K562 (cell line): ENCODE measurements around the gene PDF. TPM values are rescaled to one million over a fixed set of nuclear protein-coding genes. Genes with fewer than 3 reads are reported as not detected.

ENCODE experiments used
- ATAC-seq: fragments of 200-7000 bp; cut with Tn5 transposase; 3 replicates; pipeline ENCODE4 v1.9.1; 2020; ENCODE audit warnings: moderate library complexity
- BruUV-seq: library from RNA; stranded (reverse); fragments of 400-500 nt; replicated peaks from 2 replicates; lab custom pipeline; 2021; lab: Mats Ljungman, UMichigan
- CTCF ChIA-PET: fragments of 300-600 bp; formaldehyde crosslinking; extraction: SDS; loops from one replicate; lab custom pipeline; 2021; ENCODE audit warnings: low intra/inter-chr PET ratio; lab: Yijun Ruan, JAX
- POLR2A ChIA-PET: fragments of 300-600, 350-650 bp; sonication (Branson Sonifier 250); formaldehyde crosslinking; extraction: SDS; loops from one replicate; lab custom pipeline; 2021; ENCODE audit warnings: antibody characterized with exemption, inconsistent platforms; lab: Yijun Ruan, JAX
- DNase-seq, 4 experiments: peaks; one replicate each; pipeline versions ENCODE4 v3.0.0 to v3.0.0-alpha.2; 2011 to 2018; ENCODE audit warnings: low spot score in 3 of 4, mixed read lengths in 3 of 4; ENCODE audit errors: extremely low read depth in 1 of 4
- FAIRE-seq: peaks from 2 replicates; lab custom pipeline; 2011; peaks lifted over from hg19 to GRCh38; lab: Jason Lieb, UNC
- H2AFZ ChIP-seq: 2 replicates; pipeline ENCODE4 v1.6.0; 2011; ENCODE audit warnings: low read depth, low read length, control low read depth, inconsistent platforms
- H3K27ac ChIP-seq: fragments of 200-600 bp; 3 replicates; pipeline ENCODE4 v1.8.0; 2011; ENCODE audit warnings: low read depth, mild to moderate bottlenecking, control low read depth, inconsistent platforms, low read length, moderate library complexity, mixed read lengths; ENCODE audit errors: extremely low read depth
- H3K27me3 ChIP-seq, 2 experiments: fragments of 300-600 bp in 1 of 2; 2 replicates in 1 of 2; 3 replicates in 1 of 2; pipeline versions ENCODE4 v1.6.0 to v1.8.0; 2011; ENCODE audit warnings: inconsistent platforms in 2 of 2, low read length in 2 of 2, mild to moderate bottlenecking in 1 of 2, mixed read lengths in 1 of 2, moderate library complexity in 1 of 2; ENCODE audit not compliant: control insufficient read depth in 2 of 2, insufficient read depth in 2 of 2
- H3K36me3 ChIP-seq: fragments of 300-600 bp; 3 replicates; pipeline ENCODE4 v1.8.0; 2011; ENCODE audit warnings: mild to moderate bottlenecking, low read length, inconsistent platforms; ENCODE audit not compliant: control insufficient read depth, insufficient read depth
- H3K4me1 ChIP-seq, 2 experiments: fragments of 200-600 bp in 1 of 2; replicated peaks in 1 of 2; 2 replicates in 1 of 2; 3 replicates in 1 of 2; pipeline versions ENCODE4 v1.5.1 to v1.8.0; 2011; ENCODE audit warnings: inconsistent platforms in 2 of 2, low read length in 2 of 2, mild to moderate bottlenecking in 1 of 2, mixed read lengths in 1 of 2, moderate library complexity in 1 of 2; ENCODE audit not compliant: control insufficient read depth in 2 of 2, insufficient read depth in 2 of 2
- H3K4me2 ChIP-seq: 2 replicates; pipeline ENCODE4 v1.6.1; 2011; ENCODE audit warnings: low read length, control low read depth, inconsistent platforms, mixed read lengths; ENCODE audit not compliant: insufficient read depth
- H3K4me3 ChIP-seq: fragments of 200-600 bp; sonication (generic), shearing (Covaris generic); 2 replicates; pipeline ENCODE4 v1.5.1; 2016; ENCODE audit warnings: control low read depth, inconsistent platforms
- H3K79me2 ChIP-seq: fragments of 200-600 bp; 3 replicates; pipeline ENCODE4 v1.8.0; 2011; ENCODE audit warnings: low read length, inconsistent platforms; ENCODE audit not compliant: control insufficient read depth, insufficient read depth
- H3K9ac ChIP-seq, 2 experiments: 2 replicates each; pipeline versions ENCODE4 v1.6.0 to v1.6.1; 2011; ENCODE audit warnings: low read depth in 2 of 2, low read length in 2 of 2, control low read depth in 1 of 2, inconsistent platforms in 1 of 2, mild to moderate bottlenecking in 1 of 2, mixed read lengths in 1 of 2; ENCODE audit not compliant: insufficient read depth in 1 of 2
- H3K9me1 ChIP-seq: one replicate; pipeline ENCODE4 v1.6.0; 2011; ENCODE audit warnings: inconsistent platforms, mild to moderate bottlenecking, low read length, moderate library complexity; ENCODE audit not compliant: control insufficient read depth, insufficient read depth
- H3K9me3 ChIP-seq: replicated peaks from 2 replicates; pipeline ENCODE4 v1.5.1; 2011; ENCODE audit warnings: low read depth, low read length, inconsistent platforms; ENCODE audit not compliant: control insufficient read depth, insufficient read depth
- H4K20me1 ChIP-seq: replicated peaks from 2 replicates; pipeline ENCODE4 v1.6.1; 2011; ENCODE audit warnings: low read length, inconsistent platforms, mixed read lengths; ENCODE audit not compliant: control insufficient read depth, insufficient read depth
- CCAR2 ChIP-seq: fragments of 200-400 bp; formaldehyde crosslinking; IDR thresholded peaks from 2 replicates; pipeline ENCODE4 v1.6.1; 2017; ENCODE audit warnings: mild to moderate bottlenecking, low read depth, low read length
- NFIC ChIP-seq: fragments of 450-650 bp; IDR thresholded peaks from 2 replicates; pipeline ENCODE4 v1.6.1; 2017; ENCODE audit warnings: mild to moderate bottlenecking, inconsistent platforms
- NUFIP1 ChIP-seq: fragments of 450-650 bp; IDR thresholded peaks from 2 replicates; pipeline ENCODE4 v1.6.1; 2018; ENCODE audit not compliant: partially characterized antibody
- PKNOX1 ChIP-seq: fragments of 450-650 bp; IDR thresholded peaks from 2 replicates; pipeline ENCODE4 v1.6.1; 2016
- POLR2A ChIP-seq: fragments of 450-650 bp; conservative IDR thresholded peaks from 2 replicates; pipeline ENCODE4 v1.6.1; 2016
- POLR2B ChIP-seq: fragments of 450-650 bp; IDR thresholded peaks from 2 replicates; pipeline ENCODE4 v1.6.1; 2018; ENCODE audit warnings: low read depth; ENCODE audit not compliant: partially characterized antibody
- POLR2G ChIP-seq: fragments of 200-400 bp; formaldehyde crosslinking; IDR thresholded peaks from 2 replicates; pipeline ENCODE4 v1.6.1; 2017; ENCODE audit warnings: low read depth, mild to moderate bottlenecking, antibody characterized with exemption, low read length, moderate library complexity
- RBFOX2 ChIP-seq: fragments of 200-400 bp; formaldehyde crosslinking; IDR thresholded peaks from 2 replicates; pipeline ENCODE4 v1.6.1; 2017; ENCODE audit warnings: low read depth, mild to moderate bottlenecking, low read length, moderate library complexity
- SMAD3 ChIP-seq: fragments of 450-650 bp; formaldehyde crosslinking; conservative IDR thresholded peaks from 2 replicates; pipeline ENCODE4 v1.4.0; 2020; ENCODE audit warnings: mild to moderate bottlenecking
- SRF ChIP-seq, 2 experiments: fragments of 250-450, 450-650 bp in 1 of 2; sonication (Bioruptor Pico) in 1 of 2; sonication (generic) in 1 of 2; formaldehyde crosslinking; IDR thresholded peaks; 2 replicates each; pipeline versions ENCODE4 v1.5.0 to v1.5.1; 2020 to 2022; ENCODE audit warnings: mild to moderate bottlenecking in 1 of 2, missing genetic modification reagents in 1 of 2
- SRSF7 ChIP-seq: fragments of 200-400 bp; formaldehyde crosslinking; optimal IDR thresholded peaks from 2 replicates; pipeline ENCODE3; 2017; ENCODE audit warnings: mild to moderate bottlenecking, low read depth, low read length
- ZNF165 ChIP-seq: fragments of 250-450 bp; sonication (Bioruptor Pico); IDR thresholded peaks from 2 replicates; pipeline ENCODE4 v1.4.0; 2020; ENCODE audit warnings: borderline replicate concordance
- ZNF347 ChIP-seq: fragments of 450-650 bp; formaldehyde crosslinking; IDR thresholded peaks from 2 replicates; pipeline ENCODE4 v1.4.0; 2020; ENCODE audit warnings: low read depth, mild to moderate bottlenecking, moderate library complexity
- ZNF780A ChIP-seq: fragments of 250-450 bp; sonication (Bioruptor Pico); IDR thresholded peaks from 2 replicates; pipeline ENCODE4 v1.5.0; 2021; ENCODE audit warnings: mild to moderate bottlenecking
- WGBS: fragments of 100-300 bp; shearing (Covaris generic); methylation state at CpG from one replicate; pipeline ENCODE4 v1.1.6; 2016; ENCODE audit warnings: low coverage, mixed read lengths; ENCODE audit not compliant: insufficient coverage; ENCODE audit errors: missing lambda C conversion rate; 5-methylcytosine and 5-hydroxymethylcytosine counted together
- in situ Hi-C: fragments of 300-500 bp; cut with MboI; formaldehyde crosslinking; loops from 4 replicates; pipeline ENCODE4 v1.15.0; 2018; ENCODE audit warnings: inconsistent platforms, mixed read lengths
- intact Hi-C: fragments of 100-400 bp; cut with micrococcal nuclease; formaldehyde crosslinking; loops from 2 replicates; pipeline ENCODE4 v1.14.2; 2022
- polyA plus RNA-seq, 8 experiments: library from polyadenylated mRNA; depleted of rRNA in 4 of 8; stranded (reverse) in 5 of 8; unstranded in 3 of 8; fragments of >200 nt; fragmentation: Nextera tagmentation in 2 of 8; fragmentation: Illumina TruSeq in 1 of 8; extraction: Ambion mirVana in 2 of 8; extraction: Trizol in 1 of 8; gene quantifications; 2 replicates each; pipeline versions ENCODE4 v1.2.1 to v1.2.3, GENCODE V29; 2011 to 2014; ENCODE audit warnings: inconsistent platforms in 1 of 8, missing spikeins in 1 of 8
- total RNA-seq, 7 experiments: library from RNA; depleted of rRNA in 6 of 7; stranded (reverse); fragments of >200 nt in 6 of 7; fragmentation: Illumina TruSeq in 2 of 7; extraction: Trizol in 2 of 7; gene quantifications; 2 replicates each; pipeline versions ENCODE4 v1.2.1 to v1.2.3, GENCODE V29; 2011 to 2021; ENCODE audit warnings: low replicate concordance in 1 of 7

The PDF gene
- total and polyA plus RNA-seq, 9 of the 15 experiments (the other 6 are each of a cell fraction or from before 2014, with no cell fraction given) = 0.15 to 72.4 (median 5.6) TPM

DNA sequence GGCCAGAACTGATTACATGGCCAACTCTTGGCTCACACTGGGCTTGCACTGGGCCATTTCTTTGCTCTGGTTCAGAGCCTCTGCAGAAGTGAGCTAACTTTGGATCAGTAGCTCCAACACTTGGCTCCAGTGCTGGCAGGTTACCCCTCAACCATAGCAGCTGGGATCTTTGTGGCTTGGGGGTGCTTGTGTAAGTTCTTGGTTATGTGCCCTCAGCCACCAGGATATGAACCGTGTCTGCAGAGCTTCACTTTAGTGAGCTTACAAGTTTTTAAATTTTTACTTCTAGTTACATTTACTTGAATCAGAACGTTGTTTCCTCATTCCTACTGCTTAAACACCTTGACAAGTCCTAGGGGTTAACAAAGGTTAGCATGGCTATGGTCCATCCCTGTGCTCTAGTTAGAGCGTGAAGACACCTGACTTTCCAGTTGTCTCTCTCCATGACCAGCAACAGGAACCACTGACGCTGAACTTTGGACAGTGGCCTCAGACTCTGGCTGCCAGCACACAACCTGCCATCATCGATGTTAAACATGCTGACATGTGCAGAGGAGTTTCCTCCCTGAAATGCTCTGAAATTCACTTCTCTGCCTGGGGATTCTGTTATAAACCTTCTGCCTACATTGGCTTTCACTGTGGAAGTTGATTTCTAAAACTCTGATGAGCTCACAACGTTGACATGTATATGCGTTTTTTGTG, 4.1 kb downstream of the PDF start:
- H3K36me3 ChIP-seq = peaks cover 79% of the 10 kb centered on the region

DNA sequence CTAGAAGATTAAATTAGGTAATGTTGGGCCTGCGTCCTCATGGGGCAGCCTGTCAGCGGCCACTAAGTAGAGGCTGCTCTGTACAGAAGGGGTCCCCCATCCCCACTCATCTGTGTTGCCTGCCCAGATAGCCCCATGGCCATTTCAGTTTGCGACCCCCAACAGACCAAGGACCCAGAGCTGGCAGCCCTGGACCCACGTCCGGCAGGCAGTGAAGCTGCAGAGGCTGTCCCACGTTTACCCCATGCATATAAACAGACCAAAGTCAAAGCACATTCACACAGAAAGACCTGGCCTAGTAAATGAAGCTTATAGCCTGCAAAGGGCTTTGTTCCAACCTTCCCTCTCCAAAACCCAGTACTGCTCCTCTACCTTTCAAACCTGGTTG, 4.6 kb downstream of the PDF start:
- Histone ChIP-seq H3K9me1 (no peaks in the 10 kb centered on the region), H2AFZ (no peak overlapping the region), H3K79me2 (peaks cover 90% of the 10 kb centered on the region), H3K9ac (peak overlapping the region in 1 of 2 experiments; percentile 31; a peak in 1 of 4 replicates), H3K27ac (no peak overlapping the region), H3K4me3 (no peak overlapping the region)
- POLR2A ChIA-PET = interaction anchor here (0.7 to 5.1 kb wide), 5 partner anchors 9 to 766 kb away, joined by 3 to 51 read pairs (median 4); partner anchors contain the start of genes COG8 and NIP7
- intact Hi-C loops (no loop called here), in situ Hi-C loops (no loop called here)
- BruUV-seq = no TSS peak
- no peak for TF ChIP-seq ZNF165 (CRISPR knock-in tag)
- no peak for TF ChIP-seq ZNF347 (CRISPR knock-in tag)
- no peak for TF ChIP-seq PKNOX1
- peak; percentile 42 for TF ChIP-seq POLR2G
- no peak for TF ChIP-seq SRF (CRISPR knock-in tag; IDR thresholded peaks at IDR 0.05)
- no peak for TF ChIP-seq ZNF780A (CRISPR knock-in tag)
- TF ChIP-seq POLR2B = no peak
- no peak for TF ChIP-seq SRSF7
- no peak for TF ChIP-seq NUFIP1
- TF ChIP-seq SMAD3 = no peak
- no peak for TF ChIP-seq NFIC
- TF ChIP-seq RBFOX2 = peak; percentile 49
- TF ChIP-seq, all 486 proteins: peak for 2
- DNase-seq (no peak), FAIRE-seq (no peak), ATAC-seq (no peak)
- Histone ChIP-seq H3K36me3 (peaks cover 84% of the 10 kb centered on the region), H4K20me1 (peaks cover 42% of the 10 kb centered on the region), H3K4me1 (peaks cover 23 to 65% of the 10 kb centered on the region in 2 experiments; a peak in 4 of 5 replicates), H3K4me2 (0 out of 2 replicates have a peak overlapping the region, but pooled peaks have one; percentile 53), H3K27me3 (no peaks in the 10 kb centered on the region), H3K9me3 (no peaks in the 10 kb centered on the region)
- CTCF ChIA-PET = no interaction called here
- WGBS = 89% methylated on average over 6 of the region's 6 CpGs

More for the DNA sequence above, 4.1 kb downstream of the PDF start:
- intact Hi-C loops (no loop called here), in situ Hi-C loops (no loop called here)
- no peak overlapping the region; the same call in 1 of the 2 replicates for H3K4me3 ChIP-seq
- no peaks in the 10 kb centered on the region for H3K9me1 ChIP-seq
- BruUV-seq = no TSS peak
- H4K20me1 ChIP-seq = peaks cover 40% of the 10 kb centered on the region
- POLR2A ChIA-PET = interaction anchor here (0.7 to 5.1 kb wide), 6 partner anchors 10 to 767 kb away, joined by 3 to 51 read pairs (median 4); partner anchors contain the start of genes COG8 and NIP7
- no peak overlapping the region for H2AFZ ChIP-seq
- peaks cover 91% of the 10 kb centered on the region for H3K79me2 ChIP-seq
- FAIRE-seq = peak; percentile 77
- H3K27ac ChIP-seq = no peak overlapping the region
- H3K27me3 ChIP-seq = no peaks in the 10 kb centered on the region
- no peak for DNase-seq
- CTCF ChIA-PET = no interaction called here
- 52% methylated on average over 7 of the region's 7 CpGs for WGBS
- no peaks in the 10 kb centered on the region for H3K9me3 ChIP-seq
- no peak for TF ChIP-seq CCAR2
- TF ChIP-seq POLR2A = 0 out of 2 replicates have a peak, but pooled peaks have one; percentile 46
- no peak overlapping the region; a peak in 1 of 4 replicates for H3K9ac ChIP-seq
- H3K4me1 ChIP-seq = peaks cover 23 to 66% of the 10 kb centered on the region in 2 experiments; a peak in 4 of 5 replicates
- ATAC-seq = no peak
- peak overlapping the region; percentile 53 for H3K4me2 ChIP-seq
